HG03457 (cell line): ENCODE measurements around the gene CCNE1.

Source experiments
- ATAC-seq: cut with Tn5 transposase; IDR thresholded peaks from one replicate; pipeline ENCODE4 v1.9.1; 2021; ENCODE audit warnings: moderate number of reproducible peaks; ENCODE audit not compliant: unreplicated experiment

CCNE1 gene

DNA sequence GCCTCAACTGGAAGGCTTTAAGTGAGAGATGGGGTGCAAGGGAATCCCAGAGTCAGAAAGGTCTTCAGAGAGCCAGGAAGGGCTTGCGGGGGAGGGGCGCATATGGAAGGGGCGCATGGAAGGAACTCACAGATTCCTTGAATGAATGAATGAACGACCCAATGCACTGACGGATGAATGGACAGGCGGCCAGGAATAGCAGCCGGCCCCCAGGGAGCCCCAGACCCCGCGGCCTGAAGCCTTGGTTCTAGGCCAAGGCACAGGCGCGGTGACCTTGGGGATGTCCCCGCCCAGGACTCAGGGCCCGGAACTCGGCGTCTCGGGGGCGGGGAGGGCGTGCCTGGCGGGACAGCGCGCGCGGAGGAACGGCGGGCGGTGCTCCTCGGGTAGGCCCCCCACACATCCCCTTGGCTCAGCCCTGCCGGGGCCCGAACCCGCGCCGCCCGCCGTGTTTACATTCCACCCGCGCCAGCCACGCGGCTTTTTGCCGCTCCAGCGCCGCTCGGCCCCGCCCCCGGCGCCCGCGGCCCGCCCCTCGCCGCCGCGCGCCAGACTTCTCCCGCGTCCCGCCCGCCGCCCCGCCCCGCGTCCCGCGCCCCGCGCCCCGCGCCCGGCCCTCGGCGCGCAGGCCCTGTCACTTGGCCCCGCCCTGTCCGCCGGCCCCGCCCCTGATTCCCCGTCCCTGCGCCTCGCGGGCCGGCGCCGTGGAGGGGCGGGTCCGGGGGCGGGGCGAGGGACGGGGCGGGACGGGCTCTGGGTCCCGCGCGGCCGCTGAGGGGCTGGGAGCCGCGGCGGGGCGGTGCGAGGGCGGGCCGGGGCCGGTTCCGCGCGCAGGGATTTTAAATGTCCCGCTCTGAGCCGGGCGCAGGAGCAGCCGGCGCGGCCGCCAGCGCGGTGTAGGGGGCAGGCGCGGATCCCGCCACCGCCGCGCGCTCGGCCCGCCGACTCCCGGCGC is at the start of gene CCNE1:
TSS of gene CCNE1 (plus strand) at position 867 of the 955 bp plus-strand sequence. CDS start 565 bp downstream, outside the sequence.
- peak; percentile 53 for ATAC-seq

DNA sequence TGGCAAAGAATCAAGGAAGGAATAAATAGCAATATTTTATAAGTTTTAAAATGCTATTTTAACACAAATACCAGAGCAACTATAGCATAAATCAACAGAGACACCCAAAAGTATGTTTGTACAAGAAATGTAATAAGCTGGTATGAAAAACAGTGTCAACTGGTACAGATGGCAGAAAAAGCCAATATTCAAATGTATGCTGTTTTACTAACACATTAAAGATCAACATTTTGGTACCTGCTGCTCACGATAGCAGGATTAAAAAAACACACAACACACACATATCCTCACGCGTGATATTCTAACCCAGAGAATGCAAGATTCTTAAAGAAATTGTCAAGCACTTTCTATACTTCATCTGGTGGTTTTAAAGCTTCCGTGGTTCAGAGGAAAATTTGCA is 48.6 kb upstream of the CCNE1 start:
- no peak for ATAC-seq

DNA sequence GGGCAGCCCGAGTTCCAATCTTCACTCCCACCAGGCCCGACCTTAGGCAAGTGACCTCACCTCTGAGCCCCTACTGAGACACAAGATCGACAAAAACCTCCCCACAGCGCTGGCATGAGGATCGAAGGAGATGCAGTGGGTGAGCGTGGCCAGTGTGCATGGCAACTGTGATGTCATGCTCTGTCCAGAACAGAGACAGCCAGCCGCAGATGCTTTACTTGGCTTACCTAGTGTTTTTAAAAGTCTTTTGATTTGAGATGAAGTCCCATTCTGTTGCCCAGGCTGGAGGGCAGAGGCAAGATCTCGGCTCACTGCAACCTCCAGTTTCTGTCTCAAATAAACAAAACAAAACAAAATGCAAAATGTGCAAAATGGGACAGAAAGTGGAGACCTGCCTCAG is 47.4 kb upstream of the CCNE1 start:
- no peak for ATAC-seq

DNA sequence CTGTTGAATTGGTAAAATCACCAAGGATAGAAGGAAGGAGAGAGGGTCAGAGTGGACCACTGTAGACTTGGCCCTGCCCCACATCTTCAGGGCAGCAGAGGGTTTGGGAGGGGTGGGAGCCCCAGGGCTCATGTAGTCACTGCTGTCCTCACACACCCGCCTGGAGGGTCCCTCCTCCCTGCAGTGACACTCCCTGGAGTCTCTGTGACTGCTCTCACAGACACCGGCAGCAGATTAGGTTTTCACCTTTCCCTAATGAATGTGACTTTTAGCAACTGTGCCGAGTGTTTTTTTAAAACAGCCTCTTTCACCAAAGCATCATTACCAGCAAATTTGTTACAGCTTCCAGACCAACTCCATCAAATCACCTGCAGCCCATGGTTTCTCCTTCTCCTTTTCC is 45.7 kb upstream of the CCNE1 start:
- no peak for ATAC-seq

DNA sequence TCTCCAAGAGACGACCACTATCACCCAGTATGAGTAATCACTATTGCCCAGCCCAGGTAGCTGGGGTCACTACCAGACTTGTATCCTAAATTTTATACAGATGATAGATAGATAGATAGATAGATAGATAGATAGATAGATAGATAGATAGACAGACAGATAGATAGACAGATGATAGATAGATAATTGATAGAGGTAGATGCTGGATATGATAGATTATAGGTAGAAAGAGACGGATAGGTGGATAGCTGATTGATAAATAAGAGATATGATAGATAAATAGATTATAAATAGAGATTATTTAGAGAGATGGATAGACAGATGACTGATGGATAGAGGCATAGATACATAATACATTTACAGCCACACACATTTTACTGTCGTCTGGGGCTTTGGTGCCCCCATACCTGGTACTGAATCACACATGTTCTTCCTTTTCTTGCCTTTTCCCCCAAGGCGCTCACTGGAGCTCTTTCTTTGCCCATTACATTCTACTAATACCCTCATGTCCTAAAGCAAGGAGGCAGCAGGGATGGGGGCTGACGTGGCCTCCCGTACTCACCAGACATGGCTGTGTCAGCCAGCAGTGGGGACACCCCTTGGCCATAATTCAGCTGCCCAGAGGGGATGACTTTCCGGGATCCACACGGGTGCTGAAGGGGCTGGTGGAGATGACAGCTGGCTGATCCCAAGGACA is 44.6 kb upstream of the CCNE1 start:
- no peak for ATAC-seq

DNA sequence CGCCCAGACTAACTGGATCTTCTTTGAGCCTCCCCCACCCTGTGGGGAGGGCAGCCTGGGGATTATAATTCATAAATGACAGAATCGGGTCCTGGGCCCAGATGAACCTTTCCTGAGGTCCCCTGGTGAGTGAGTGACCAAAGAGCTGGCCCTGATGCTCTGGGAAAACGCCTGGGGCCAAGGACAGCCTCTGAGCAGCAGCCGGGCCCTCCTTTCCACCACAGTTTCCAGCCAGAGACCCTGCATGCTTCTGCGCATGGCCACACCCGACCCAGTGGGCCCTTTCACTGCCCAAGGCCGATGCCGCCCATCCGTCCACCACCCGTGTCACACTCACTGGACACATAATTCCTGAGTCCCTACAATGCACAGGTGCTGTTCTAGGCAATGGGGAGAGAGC is 43.6 kb upstream of the CCNE1 start:
- ATAC-seq = no peak

DNA sequence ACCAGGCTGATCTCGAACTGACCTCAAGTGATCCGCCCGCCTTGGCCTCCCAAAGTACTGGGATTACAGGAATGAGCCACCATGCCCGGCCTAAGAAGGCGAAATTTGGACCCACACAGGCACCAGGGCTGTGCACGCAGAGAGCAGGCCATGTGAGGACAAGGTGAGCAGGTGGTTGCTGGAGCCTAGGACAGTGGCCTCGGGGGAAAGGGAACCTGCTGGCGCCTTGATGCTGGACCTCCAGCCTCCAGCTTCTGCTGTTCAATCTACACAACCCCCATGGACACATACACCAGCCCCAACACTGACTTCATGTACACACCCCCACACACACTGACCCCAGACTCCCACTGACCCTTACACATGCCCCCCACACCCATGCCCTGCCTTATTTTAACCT is 41.8 kb upstream of the CCNE1 start:
- no peak for ATAC-seq

DNA sequence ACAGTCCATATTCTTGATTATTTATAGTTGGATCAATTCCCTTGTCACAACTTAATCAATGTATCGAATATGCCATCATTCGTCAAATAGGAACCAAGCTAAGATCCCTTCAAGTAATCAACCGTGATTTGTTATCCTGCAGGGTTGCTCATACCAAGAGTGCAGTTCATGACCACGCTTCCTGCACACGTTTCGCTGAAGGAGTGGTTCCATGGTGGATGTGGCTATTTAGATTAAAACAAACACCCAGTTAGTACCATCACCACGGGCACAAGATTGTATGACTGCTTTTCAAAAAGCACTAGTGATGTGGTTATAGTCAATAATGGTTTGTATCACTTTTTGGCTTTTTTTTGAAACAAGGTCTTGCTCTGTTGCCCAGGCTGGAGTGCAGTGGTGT is 41.1 kb upstream of the CCNE1 start:
- no peak for ATAC-seq

DNA sequence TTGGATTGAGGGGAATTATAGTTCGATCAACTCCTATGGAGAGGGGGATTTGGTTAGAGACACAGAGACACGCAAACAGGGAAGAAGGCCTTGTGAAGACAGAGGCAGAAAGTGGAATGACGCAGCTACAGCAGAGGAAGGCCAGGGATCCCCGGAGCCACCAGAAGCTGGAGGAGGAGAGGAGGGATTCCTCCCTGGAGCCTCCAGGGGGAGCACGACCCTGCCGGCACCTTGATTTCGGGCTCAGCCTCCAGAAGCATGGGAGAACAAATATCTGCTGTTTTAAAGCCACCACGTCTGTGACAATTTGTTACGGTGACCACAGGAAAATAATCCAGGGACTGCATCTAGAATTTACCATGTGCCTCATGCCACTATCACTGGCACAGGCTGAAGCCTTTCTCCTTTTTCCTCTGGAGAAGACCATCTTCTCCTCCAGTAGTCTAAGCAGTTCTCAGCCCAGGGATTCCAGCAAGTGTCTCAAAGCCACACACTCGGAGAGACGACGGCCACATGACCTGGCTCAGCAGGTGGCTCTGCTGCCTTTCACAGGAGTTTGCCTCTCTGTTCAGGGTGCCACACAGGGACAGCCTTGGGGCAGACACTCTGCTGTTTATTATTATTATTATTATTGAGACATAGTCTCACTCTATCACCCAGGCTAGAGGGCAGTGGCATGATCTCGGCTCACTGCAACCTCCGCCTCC is 39.9 kb upstream of the CCNE1 start:
- ATAC-seq = no peak

DNA sequence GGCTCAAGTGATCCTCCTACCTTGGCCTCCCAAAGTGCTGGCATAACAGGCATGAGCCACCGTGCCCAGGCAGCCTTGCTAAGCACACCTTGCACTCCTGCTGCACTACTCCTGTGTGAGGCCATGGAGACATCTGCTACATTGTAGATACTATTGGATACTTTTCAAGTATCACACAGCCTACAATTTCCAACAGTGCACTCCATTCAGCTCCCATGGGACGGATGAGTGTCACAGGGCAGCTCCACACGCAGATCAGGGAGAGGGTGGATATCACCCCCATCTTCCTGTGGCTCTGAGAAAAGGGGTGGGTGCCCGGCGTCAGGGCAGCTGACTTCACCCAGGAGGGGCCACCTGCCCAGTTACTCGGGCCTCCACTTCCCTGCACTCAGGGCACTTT is 39.1 kb upstream of the CCNE1 start:
- ATAC-seq = no peak

DNA sequence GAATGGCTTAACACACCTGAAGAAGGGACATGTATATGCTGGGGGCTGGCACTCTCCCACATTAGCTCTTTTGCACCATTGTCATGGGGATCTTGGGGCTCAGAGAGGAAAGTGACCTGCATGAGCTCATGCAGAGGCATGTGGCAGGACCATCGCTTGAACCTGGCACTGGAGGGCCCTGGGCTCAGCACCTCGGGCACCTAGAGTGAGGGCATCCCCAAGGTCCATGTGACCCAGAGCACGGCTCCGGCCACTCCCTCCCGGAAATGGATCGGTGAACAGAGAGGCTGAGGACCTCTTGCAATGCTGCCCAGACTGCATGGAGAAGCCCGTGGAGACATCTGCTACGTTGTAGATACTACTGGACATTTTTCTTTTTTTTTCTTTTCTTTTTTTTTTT is 38.6 kb upstream of the CCNE1 start:
- ATAC-seq = no peak

DNA sequence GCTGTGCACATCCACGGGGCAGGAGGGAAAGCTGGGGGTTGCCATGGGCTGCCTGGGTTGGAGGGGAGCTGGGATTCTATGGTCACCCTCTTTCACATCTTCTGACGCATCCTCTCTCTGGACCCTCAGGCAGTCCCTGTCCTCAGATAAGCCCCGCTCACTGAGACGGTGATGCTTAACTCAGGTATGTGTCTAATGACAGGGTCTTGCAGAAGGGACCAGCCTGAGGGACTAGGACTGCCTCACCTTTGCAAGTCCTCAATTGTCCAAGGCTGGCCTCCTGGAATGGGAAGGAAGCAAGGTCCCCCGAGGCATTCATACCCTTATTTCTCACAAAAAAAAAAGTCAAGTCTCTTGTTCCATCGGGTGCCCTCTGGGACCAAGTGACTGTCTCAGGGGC is 37.7 kb upstream of the CCNE1 start:
- ATAC-seq = no peak

DNA sequence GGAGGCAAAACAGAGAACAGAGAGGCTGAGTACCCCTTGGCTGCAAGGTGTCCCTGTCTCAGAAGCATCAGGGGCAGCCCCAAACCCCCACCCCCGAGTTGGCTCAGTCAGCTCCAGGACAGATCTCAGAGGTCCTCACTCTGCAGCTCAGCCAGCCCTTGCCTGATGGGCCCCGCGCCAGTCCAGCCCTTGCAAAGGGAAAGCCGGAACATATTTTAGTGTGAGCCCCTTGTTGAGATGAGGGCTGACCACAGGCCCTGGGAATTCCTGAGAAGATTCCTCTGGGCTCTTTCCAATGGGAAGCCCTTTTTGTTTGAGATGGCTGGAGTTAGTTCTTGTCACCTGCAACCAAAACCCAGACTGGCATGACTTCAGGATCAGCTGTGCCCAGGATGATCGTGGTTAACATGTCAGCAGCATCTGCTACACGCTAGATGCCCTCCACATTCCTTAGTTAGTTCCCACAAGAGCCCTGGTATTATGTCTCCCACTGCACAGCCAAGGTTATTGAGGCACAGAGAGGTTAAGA is 33.9 kb upstream of the CCNE1 start:
- no peak for ATAC-seq

DNA sequence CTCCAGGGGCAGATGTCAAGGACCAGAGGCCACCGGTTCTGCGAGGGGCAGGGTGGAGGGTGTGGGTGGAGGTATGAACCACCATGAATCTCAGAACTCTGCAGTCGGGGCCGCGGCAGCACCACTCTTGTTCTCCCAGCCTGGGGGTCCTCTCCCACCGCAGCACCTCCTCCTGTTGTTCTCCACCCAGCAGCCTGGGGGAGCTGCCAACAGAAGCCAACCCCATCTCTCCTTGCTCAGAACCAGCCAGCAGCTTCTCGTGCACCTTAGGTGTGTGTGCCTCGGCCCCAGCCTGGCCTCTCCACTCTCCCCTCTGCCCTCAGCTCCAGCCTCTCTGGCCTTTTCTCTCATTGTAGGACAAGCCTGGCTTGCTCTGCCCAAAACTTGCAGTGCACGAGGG is 31.9 kb upstream of the CCNE1 start:
- ATAC-seq = no peak

DNA sequence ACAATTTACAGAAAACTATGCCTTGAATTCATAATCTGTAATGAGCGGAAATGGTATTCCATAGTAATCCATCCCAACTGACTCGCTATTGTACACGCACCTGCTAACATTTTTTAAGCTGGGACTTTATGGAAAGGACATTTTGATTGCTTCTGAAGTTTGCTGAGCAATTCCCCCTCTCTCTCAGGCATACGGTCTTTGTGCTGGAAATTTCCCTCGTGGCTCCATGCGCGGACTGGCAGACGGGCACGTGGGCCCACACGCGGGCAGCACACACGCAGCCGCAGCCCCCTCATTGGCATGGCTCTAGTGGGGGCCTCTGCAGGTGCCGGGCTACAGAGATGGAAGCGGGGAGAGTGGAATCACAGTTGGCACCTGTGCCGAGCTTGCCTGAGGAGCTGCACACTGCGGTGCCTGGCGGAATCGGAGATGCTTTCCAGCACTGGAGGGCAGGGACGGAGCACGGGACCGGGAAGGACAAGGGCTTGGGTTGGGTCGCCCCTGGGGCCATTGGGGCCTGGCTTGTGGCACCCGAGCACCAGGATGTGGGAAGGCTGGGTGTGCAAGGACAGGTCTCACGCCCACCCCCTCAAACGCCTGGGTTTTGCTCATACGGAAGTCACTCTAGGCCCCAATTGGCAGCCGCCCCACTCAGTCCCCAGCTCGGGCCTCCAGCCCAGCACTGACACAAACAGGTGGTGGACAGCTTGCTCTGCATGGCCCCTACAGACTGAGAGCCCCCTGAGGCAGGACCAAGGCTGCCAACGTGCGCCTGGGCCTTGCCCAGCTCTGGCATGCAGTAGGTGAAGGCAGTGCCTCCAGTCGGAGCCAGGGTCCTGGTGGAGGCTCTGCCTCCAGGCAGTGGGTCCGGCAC is 30.2 kb upstream of the CCNE1 start:
- no peak for ATAC-seq

DNA sequence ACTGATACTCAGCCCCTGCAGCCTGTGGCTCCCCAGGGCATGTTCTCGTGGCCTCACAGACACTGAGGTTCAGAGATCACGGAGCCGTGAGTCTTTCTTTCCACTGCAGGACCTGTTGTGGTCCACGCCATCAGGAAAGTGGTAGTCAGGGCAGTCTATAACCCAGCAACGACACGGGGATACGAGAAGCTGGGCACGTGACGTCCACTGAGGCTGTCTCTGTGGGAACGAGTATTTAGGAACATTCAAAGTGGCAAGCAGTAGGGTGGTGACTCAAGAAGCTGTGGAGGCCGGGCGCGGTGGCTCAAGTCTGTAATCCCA is 29.6 kb upstream of the CCNE1 start:
- ATAC-seq = no peak

DNA sequence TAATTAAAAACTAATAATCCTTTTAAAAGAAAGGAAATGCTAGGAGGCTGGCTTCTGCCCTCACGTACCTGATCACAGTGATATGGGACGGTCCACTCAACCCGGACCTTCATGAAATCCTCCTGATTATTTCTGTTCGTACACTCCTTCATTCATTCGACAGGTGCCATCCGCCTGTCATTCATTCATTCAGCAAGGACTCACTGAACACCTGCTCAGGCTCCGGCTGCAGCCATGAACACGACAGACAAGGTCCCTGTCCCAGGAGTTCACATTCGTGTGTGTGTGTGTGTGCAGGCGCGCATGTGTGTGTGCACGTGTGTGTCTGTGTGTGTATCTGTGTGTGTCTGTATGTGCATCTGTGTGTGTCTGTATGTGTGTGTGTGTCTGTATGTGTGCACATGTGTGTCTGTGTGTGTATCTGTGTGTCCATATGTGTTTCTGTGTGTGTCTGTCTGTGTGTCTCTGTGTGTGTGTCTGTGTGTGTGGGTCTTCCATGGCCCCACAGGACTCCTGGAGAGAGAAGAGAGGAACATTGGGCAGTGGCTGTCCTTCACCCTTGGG is 28.1 kb upstream of the CCNE1 start:
- ATAC-seq = no peak

DNA sequence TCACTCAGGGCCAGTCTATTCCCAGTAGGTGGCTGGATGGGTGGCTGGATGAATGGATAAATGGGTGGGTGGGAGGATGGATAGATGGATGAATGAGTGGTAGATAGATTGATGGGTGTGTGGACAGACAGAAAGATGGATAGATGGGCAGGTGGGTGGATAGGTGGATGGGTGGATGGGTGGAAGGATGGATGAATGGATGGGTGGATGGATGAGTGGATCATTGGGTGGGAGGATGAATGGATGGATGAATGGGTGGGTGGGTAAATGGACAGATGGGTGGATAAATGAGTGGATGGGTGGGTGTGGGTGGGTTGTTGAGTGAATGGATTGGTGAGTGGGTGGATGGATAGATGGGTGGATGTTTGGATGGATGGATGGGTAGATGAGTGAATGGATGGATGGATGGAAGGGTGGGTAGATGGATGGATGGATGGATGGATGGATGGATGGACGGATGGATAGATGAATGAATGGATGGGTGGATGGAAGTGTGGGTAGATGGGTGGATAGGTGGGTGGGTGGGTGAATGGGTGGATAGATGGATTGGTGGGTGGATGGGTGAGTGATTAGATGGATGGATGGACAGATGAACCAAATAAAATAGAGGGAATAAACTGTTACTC is 27.1 kb upstream of the CCNE1 start:
- ATAC-seq = no peak

DNA sequence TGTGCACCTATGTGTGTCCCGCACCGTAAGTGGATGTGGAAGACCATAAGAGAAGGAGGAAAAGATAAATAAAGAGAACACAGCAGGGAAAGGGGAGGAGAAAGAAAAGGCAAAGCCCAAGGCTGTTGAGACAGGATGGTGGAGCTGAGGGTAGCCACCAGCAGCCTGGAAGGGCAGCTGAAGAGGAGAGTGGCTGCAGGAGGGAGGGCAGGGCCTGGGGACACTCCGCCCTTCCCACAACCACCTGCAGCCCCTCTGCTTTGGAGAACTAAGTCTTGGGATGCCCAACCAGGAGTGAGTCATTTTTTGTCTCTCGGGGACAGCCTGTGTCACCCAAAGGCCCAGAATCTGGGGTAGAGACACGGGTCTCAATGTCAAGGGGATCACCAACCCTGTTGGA is 26.4 kb upstream of the CCNE1 start:
- no peak for ATAC-seq
